NCI-H748 (cell line): ENCODE results near the gene DYNC1H1.

ENCODE experiments used
- DNase-seq: peaks from one replicate; lab custom pipeline; 2025; ENCODE audit not compliant: unreplicated experiment; lab: John Stamatoyannopoulos, UW

The DYNC1H1 gene

GRCh38 chr14:101964297-101965180 lies at the start of gene DYNC1H1:
TSS of gene DYNC1H1 (plus strand) at chr14:101964573. CDS start at chr14:101964692, 119 bp downstream.
- peak; percentile 98 for DNase-seq

- no peak for DNase-seq
These were observed 48.2 kb upstream of the DYNC1H1 start for GRCh38 chr14:101915871-101916815.

- DNase-seq, result no peak
These were observed 47.5 kb upstream of the DYNC1H1 start for GRCh38 chr14:101916816-101917412.

- DNase-seq, result no peak
These were observed 46.9 kb upstream of the DYNC1H1 start for GRCh38 chr14:101917413-101918017.

- DNase-seq, result no peak
These were observed 46.0 kb upstream of the DYNC1H1 start for GRCh38 chr14:101918065-101918989.

- no peak for DNase-seq
These were observed 44.1 kb upstream of the DYNC1H1 start for GRCh38 chr14:101920271-101920670.

GRCh38 chr14:101922866-101923265 lies 41.5 kb upstream of the DYNC1H1 start:
- no peak for DNase-seq

- DNase-seq, result no peak
These were observed 39.2 kb upstream of the DYNC1H1 start for GRCh38 chr14:101925152-101925551.

GRCh38 chr14:101926085-101926484 lies 38.3 kb upstream of the DYNC1H1 start:
- no peak for DNase-seq

GRCh38 chr14:101926620-101927019 lies 37.8 kb upstream of the DYNC1H1 start:
- no peak for DNase-seq

- DNase-seq, result no peak
These were observed 36.5 kb upstream of the DYNC1H1 start for GRCh38 chr14:101927859-101928258.

- no peak for DNase-seq
These were observed 35.9 kb upstream of the DYNC1H1 start for GRCh38 chr14:101928415-101928841.

- no peak for DNase-seq
These were observed 35.3 kb upstream of the DYNC1H1 start for GRCh38 chr14:101929096-101929495.

GRCh38 chr14:101929946-101930345 lies 34.4 kb upstream of the DYNC1H1 start:
- no peak for DNase-seq

GRCh38 chr14:101932673-101933072 lies 31.7 kb upstream of the DYNC1H1 start:
- DNase-seq, result peak; percentile 35

GRCh38 chr14:101933209-101933608 lies 31.2 kb upstream of the DYNC1H1 start:
- no peak for DNase-seq

- no peak for DNase-seq
These were observed 29.7 kb upstream of the DYNC1H1 start for GRCh38 chr14:101934601-101935150.

- no peak for DNase-seq
These were observed 26.2 kb upstream of the DYNC1H1 start for GRCh38 chr14:101937926-101938767.
